ENCODE measurements around the gene ZNF99. TPM values are rescaled to one million over a fixed set of nuclear protein-coding genes. Genes with fewer than 3 reads are reported as not detected.
"Not testable (repeated sequence)": the region's sequence is repeated elsewhere in the genome, so short reads cannot be mapped to it uniquely, and the experiment has no call there.

Gene ZNF99
- total and polyA plus RNA-seq, 4 donors: 0.01 to 0.31 (median 0.06) TPM; not detected in 1

GRCh38 chr19:22708983-22709382, 75.0 kb downstream of the ZNF99 start:
- 20 to 29% methylated on average over 27 of the region's 27 CpGs for WGBS, 2 donors
- Histone ChIP-seq H3K36me3 (ENCODE audit: control insufficient read depth in 4 of 4, insufficient read depth in 4 of 4, low read length in 4 of 4) (no peaks in the 10 kb centered on the region), H3K4me3 (no peak overlapping the region), H3K27me3 (ENCODE audit: control insufficient read depth in 3 of 3, insufficient read depth in 3 of 3, low read length in 2 of 3) (no peaks in the 10 kb centered on the region), H3K9me3 (ENCODE audit: control insufficient read depth in 4 of 4, insufficient read depth in 3 of 4, low read length in 3 of 4) (peaks cover 0 to 5% (median 2%) of the 10 kb centered on the region in 4 donors), H3K27ac (ENCODE audit: low read depth in 1 of 2, low read length in 1 of 2) (no peak overlapping the region), H3K4me1 (ENCODE audit: control insufficient read depth in 5 of 5, insufficient read depth in 5 of 5, low read length in 5 of 5) (no peaks in the 10 kb centered on the region), H3K9ac (ENCODE audit: insufficient read depth in 1 of 2, low read length in 2 of 2) (no peak overlapping the region)
- ATAC-seq (ENCODE audit: insufficient read depth, low FRiP score) (no peak), DNase-seq (no peak)
- TF ChIP-seq CTCF (IDR thresholded peaks at IDR 0.05; ENCODE audit: control extremely low read depth, extremely low read depth): no peak

- not testable (repeated sequence) for H3K36me3 ChIP-seq (ENCODE audit: control insufficient read depth in 4 of 4, insufficient read depth in 4 of 4, low read length in 4 of 4); DNase-seq; H3K4me1 ChIP-seq (ENCODE audit: control insufficient read depth in 5 of 5, insufficient read depth in 5 of 5, low read length in 5 of 5); H3K27ac ChIP-seq (ENCODE audit: low read depth in 1 of 2, low read length in 1 of 2); H3K9ac ChIP-seq (ENCODE audit: insufficient read depth in 1 of 2, low read length in 2 of 2); ATAC-seq (ENCODE audit: insufficient read depth, low FRiP score); H3K27me3 ChIP-seq (ENCODE audit: control insufficient read depth in 3 of 3, insufficient read depth in 3 of 3, low read length in 2 of 3); H3K4me3 ChIP-seq
- H3K9me3 ChIP-seq (ENCODE audit: control insufficient read depth in 4 of 4, insufficient read depth in 3 of 4, low read length in 3 of 4): peaks cover 0 to 14% (median 1%) of the 10 kb centered on the region in 4 donors
- WGBS, 2 donors: 93 to 96% methylated on average over 28 of the region's 28 CpGs
Observed at GRCh38 chr19:22703096-22703495, 80.9 kb downstream of the ZNF99 start.

GRCh38 chr19:22702661-22703060, 81.3 kb downstream of the ZNF99 start:
- peaks cover 0 to 14% (median 1%) of the 10 kb centered on the region in 4 donors for H3K9me3 ChIP-seq (ENCODE audit: control insufficient read depth in 4 of 4, insufficient read depth in 3 of 4, low read length in 3 of 4)
- H3K27ac ChIP-seq (ENCODE audit: low read depth in 1 of 2, low read length in 1 of 2); H3K9ac ChIP-seq (ENCODE audit: insufficient read depth in 1 of 2, low read length in 2 of 2): not testable (repeated sequence)

More at GRCh38 chr19:22702661-22703060, 81.3 kb downstream of the ZNF99 start:
- not testable (repeated sequence) for H3K4me1 ChIP-seq (ENCODE audit: control insufficient read depth in 5 of 5, insufficient read depth in 5 of 5, low read length in 5 of 5); H3K4me3 ChIP-seq; H3K36me3 ChIP-seq (ENCODE audit: control insufficient read depth in 4 of 4, insufficient read depth in 4 of 4, low read length in 4 of 4); ATAC-seq (ENCODE audit: insufficient read depth, low FRiP score); H3K27me3 ChIP-seq (ENCODE audit: control insufficient read depth in 3 of 3, insufficient read depth in 3 of 3, low read length in 2 of 3); DNase-seq
- 91% methylated on average over 16 to 22 of the region's 22 CpGs for WGBS, 2 donors

Small RNA genes within 50 kb of the gene (small RNA-seq; reads per million reads assigned to genes)
- not detected for gene AC008626.1 (ENCODE audit: low replicate concordance)
- not detected for gene AC008626.2 (ENCODE audit: low replicate concordance)

Other genes starting within 250 kb of the ZNF99 start
- gene ZNF492, start 149.8 kb downstream of the ZNF99 start, total RNA-seq: under 1 TPM; 0.09 to 0.80 TPM
- under 1 TPM; 0.08 to 0.10 TPM for gene ZNF492, start 149.8 kb downstream of the ZNF99 start, polyA plus RNA-seq
- not detected for gene ZNF723, start 48.1 kb upstream of the ZNF99 start, total RNA-seq
- gene ZNF723, start 48.1 kb upstream of the ZNF99 start, polyA plus RNA-seq: not detected
- under 1 TPM in 1 of 2 donors, not detected in 1; 0.61 TPM for gene ZNF728, start 219.0 kb upstream of the ZNF99 start, total RNA-seq
- gene ZNF728, start 219.0 kb upstream of the ZNF99 start, polyA plus RNA-seq: under 1 TPM in 1 of 2 donors, not detected in 1; 0.01 TPM

All from lung (tissue), 13 donors.